Caco-2 (cell line): ENCODE measurements around the gene INAFM2. TPM values are rescaled to one million over a fixed set of nuclear protein-coding genes. Genes with fewer than 3 reads are reported as not detected.

Experiments used
- BruUV-seq: library from RNA; stranded (reverse); fragments of 400-500 nt; replicated peaks from 2 replicates; lab custom pipeline; 2021; lab: Mats Ljungman, UMichigan
- CTCF ChIA-PET: fragments of 300-600 bp; sonication (Branson Sonifier 250); formaldehyde crosslinking; loops from one replicate; lab custom pipeline; 2022; ENCODE audit warnings: antibody characterized with exemption; lab: Charles Lee
- POLR2A ChIA-PET: fragments of 300-600 bp; sonication (Branson Sonifier 250); formaldehyde crosslinking; loops from one replicate; lab custom pipeline; 2022; ENCODE audit warnings: antibody characterized with exemption; lab: Charles Lee
- DNase-seq, 2 experiments: peaks; one replicate each; pipeline versions ENCODE4 v3.0.0 to v3.0.0-alpha.2; 2020 to 2022
- H3K27me3 ChIP-seq: replicated peaks from 2 replicates; pipeline ENCODE4 v1.6.0; 2011; ENCODE audit warnings: low read length; ENCODE audit not compliant: control insufficient read depth, insufficient read depth
- H3K36me3 ChIP-seq: 2 replicates; pipeline ENCODE4 v1.5.1; 2011; ENCODE audit warnings: low read length; ENCODE audit not compliant: control insufficient read depth, insufficient read depth
- H3K4me1 ChIP-seq: fragments of 250-450 bp; sonication (Bioruptor Pico); 2 replicates; pipeline ENCODE4 v1.5.1; 2020; ENCODE audit warnings: mild to moderate bottlenecking
- H3K4me3 ChIP-seq: 2 replicates; pipeline ENCODE4 v1.5.1; 2011; ENCODE audit warnings: low read depth, mild to moderate bottlenecking, control low read depth, low read length
- H3K9me3 ChIP-seq: fragments of 250-450 bp; sonication (Bioruptor Pico); 2 replicates; pipeline ENCODE4 v1.5.1; 2020; ENCODE audit warnings: mild to moderate bottlenecking, moderate library complexity
- H3K27ac Mint-ChIP-seq: one replicate; pipeline ENCODE4 v1.8.0; 2022; ENCODE audit warnings: mixed read lengths; ENCODE audit not compliant: unreplicated experiment
- H3K27me3 Mint-ChIP-seq: one replicate; pipeline ENCODE4 v1.8.0; 2022; ENCODE audit warnings: mixed read lengths; ENCODE audit not compliant: insufficient read depth, unreplicated experiment
- H3K36me3 Mint-ChIP-seq: one replicate; pipeline ENCODE4 v1.8.0; 2022; ENCODE audit warnings: mild to moderate bottlenecking, mixed read lengths; ENCODE audit not compliant: insufficient read depth, unreplicated experiment
- H3K4me1 Mint-ChIP-seq: one replicate; pipeline ENCODE4 v1.8.0; 2022; ENCODE audit warnings: low read depth, mixed read lengths; ENCODE audit not compliant: unreplicated experiment
- H3K4me3 Mint-ChIP-seq: one replicate; pipeline ENCODE4 v1.8.0; 2022; ENCODE audit warnings: mild to moderate bottlenecking, moderate library complexity, mixed read lengths; ENCODE audit not compliant: unreplicated experiment
- H3K9me3 Mint-ChIP-seq: one replicate; pipeline ENCODE4 v1.8.0; 2022; ENCODE audit warnings: mixed read lengths; ENCODE audit not compliant: unreplicated experiment
- intact Hi-C: fragments of 100-400 bp; cut with micrococcal nuclease; formaldehyde crosslinking; loops from one replicate; pipeline ENCODE4 v1.10.0; 2022; ENCODE audit not compliant: unreplicated experiment
- total RNA-seq: library from RNA; stranded (reverse); gene quantifications from 2 replicates; pipeline ENCODE4 v1.2.3, GENCODE V29; 2022
- TF ChIP-seq, protein P1 (sequence below), 2 experiments: fragments of 200-600 bp in 1 of 2; IDR thresholded peaks; 1 replicate in 1 of 2; 2 replicates in 1 of 2; pipeline versions ENCODE4 v1.5.1 to v1.8.0; 2011 to 2022; ENCODE audit warnings: antibody characterized with exemption in 1 of 2, control low read depth in 1 of 2, inconsistent platforms in 1 of 2, low read depth in 1 of 2, low read length in 1 of 2, mild to moderate bottlenecking in 1 of 2, moderate library complexity in 1 of 2; ENCODE audit not compliant: insufficient read depth in 1 of 2, severe bottlenecking in 1 of 2, unreplicated experiment in 1 of 2

The INAFM2 gene
- total RNA-seq, 1 experiment from 2014 or later: 13.4 TPM

DNA sequence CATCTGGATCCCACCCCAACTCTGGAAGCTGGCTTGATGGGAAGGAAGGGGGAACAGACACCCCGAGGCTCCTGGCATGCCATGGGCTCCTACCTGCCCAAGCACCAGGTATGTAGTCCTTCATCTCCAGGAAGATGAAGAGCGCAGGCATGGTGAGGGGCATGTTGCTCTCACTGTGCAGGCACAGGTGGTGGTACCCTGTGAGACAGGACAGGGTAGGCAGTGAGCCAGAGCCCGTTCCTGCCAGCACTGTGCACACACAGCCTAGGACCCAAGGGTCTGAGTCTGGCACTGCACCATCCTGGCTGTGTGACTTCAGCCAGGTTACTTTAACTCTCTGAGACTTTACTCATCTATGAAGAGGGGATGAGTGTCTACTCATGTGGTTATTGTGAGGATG lies 31.2 kb upstream of the INAFM2 start:
- peaks cover 6% of the 10 kb centered on the region for H3K4me1 ChIP-seq
- DNase-seq: no peak
- no peaks in the 10 kb centered on the region for H3K9me3 Mint-ChIP-seq
- intact Hi-C loops: no loop called here
- H3K36me3 ChIP-seq: no peaks in the 10 kb centered on the region
- H3K36me3 Mint-ChIP-seq: no peaks in the 10 kb centered on the region
- H3K9me3 ChIP-seq: no peaks in the 10 kb centered on the region
- CTCF ChIA-PET: interaction anchor here (0.5 kb wide), 1 partner anchor 12 kb away, joined by 4 read pairs; no protein-coding TSS in a partner anchor
- H3K4me1 Mint-ChIP-seq: peaks cover 11% of the 10 kb centered on the region
- TF ChIP-seq, protein P1, sequence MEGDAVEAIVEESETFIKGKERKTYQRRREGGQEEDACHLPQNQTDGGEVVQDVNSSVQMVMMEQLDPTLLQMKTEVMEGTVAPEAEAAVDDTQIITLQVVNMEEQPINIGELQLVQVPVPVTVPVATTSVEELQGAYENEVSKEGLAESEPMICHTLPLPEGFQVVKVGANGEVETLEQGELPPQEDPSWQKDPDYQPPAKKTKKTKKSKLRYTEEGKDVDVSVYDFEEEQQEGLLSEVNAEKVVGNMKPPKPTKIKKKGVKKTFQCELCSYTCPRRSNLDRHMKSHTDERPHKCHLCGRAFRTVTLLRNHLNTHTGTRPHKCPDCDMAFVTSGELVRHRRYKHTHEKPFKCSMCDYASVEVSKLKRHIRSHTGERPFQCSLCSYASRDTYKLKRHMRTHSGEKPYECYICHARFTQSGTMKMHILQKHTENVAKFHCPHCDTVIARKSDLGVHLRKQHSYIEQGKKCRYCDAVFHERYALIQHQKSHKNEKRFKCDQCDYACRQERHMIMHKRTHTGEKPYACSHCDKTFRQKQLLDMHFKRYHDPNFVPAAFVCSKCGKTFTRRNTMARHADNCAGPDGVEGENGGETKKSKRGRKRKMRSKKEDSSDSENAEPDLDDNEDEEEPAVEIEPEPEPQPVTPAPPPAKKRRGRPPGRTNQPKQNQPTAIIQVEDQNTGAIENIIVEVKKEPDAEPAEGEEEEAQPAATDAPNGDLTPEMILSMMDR (IDR thresholded peaks at IDR 0.05; ENCODE audit: insufficient read depth in 1 of 2, low read depth in 1 of 2, low read length in 1 of 2, severe bottlenecking in 1 of 2, unreplicated experiment in 1 of 2): no peak
- no peaks in the 10 kb centered on the region for H3K27me3 ChIP-seq
- POLR2A ChIA-PET: no interaction called here
- no peaks in the 10 kb centered on the region for H3K27me3 Mint-ChIP-seq
- H3K4me3 Mint-ChIP-seq: peak overlapping the region; percentile 76
- no TSS peak for BruUV-seq
- no peak overlapping the region for H3K27ac Mint-ChIP-seq
- no peak overlapping the region for H3K4me3 ChIP-seq

DNA sequence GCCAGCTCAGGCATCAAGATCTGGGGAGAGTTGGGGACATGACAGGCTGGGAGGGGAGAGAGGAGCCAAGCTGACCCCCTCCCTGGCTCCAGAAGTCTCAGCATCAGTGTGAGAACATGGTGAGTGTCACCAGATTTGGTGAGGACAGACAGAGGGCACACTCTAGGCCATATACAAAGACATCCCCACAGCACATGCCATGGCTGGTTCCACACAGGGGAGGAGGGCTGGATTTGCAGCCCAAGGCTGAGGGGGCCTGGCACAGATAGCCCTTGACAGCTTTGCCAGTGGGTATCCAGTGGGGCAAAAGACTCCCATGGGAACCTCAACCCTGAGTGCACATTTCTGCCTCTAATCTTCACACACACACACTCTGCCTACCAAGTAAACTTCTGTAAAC lies 30.5 kb upstream of the INAFM2 start:
- Mint-ChIP-seq H3K4me3 (no peak overlapping the region), H3K27ac (no peak overlapping the region), H3K4me1 (peaks cover 11% of the 10 kb centered on the region), H3K36me3 (no peaks in the 10 kb centered on the region), H3K27me3 (no peaks in the 10 kb centered on the region), H3K9me3 (no peaks in the 10 kb centered on the region)
- no peak for DNase-seq
- Histone ChIP-seq H3K27me3 (no peaks in the 10 kb centered on the region), H3K36me3 (no peaks in the 10 kb centered on the region), H3K4me3 (no peak overlapping the region), H3K9me3 (no peaks in the 10 kb centered on the region), H3K4me1 (peaks cover 6% of the 10 kb centered on the region)
- intact Hi-C loops: no loop called here
- ChIA-PET CTCF (no interaction called here), POLR2A (no interaction called here)
- no TSS peak for BruUV-seq
- TF ChIP-seq, protein P1 (IDR thresholded peaks at IDR 0.05; ENCODE audit: insufficient read depth in 1 of 2, low read depth in 1 of 2, low read length in 1 of 2, severe bottlenecking in 1 of 2, unreplicated experiment in 1 of 2): no peak

DNA sequence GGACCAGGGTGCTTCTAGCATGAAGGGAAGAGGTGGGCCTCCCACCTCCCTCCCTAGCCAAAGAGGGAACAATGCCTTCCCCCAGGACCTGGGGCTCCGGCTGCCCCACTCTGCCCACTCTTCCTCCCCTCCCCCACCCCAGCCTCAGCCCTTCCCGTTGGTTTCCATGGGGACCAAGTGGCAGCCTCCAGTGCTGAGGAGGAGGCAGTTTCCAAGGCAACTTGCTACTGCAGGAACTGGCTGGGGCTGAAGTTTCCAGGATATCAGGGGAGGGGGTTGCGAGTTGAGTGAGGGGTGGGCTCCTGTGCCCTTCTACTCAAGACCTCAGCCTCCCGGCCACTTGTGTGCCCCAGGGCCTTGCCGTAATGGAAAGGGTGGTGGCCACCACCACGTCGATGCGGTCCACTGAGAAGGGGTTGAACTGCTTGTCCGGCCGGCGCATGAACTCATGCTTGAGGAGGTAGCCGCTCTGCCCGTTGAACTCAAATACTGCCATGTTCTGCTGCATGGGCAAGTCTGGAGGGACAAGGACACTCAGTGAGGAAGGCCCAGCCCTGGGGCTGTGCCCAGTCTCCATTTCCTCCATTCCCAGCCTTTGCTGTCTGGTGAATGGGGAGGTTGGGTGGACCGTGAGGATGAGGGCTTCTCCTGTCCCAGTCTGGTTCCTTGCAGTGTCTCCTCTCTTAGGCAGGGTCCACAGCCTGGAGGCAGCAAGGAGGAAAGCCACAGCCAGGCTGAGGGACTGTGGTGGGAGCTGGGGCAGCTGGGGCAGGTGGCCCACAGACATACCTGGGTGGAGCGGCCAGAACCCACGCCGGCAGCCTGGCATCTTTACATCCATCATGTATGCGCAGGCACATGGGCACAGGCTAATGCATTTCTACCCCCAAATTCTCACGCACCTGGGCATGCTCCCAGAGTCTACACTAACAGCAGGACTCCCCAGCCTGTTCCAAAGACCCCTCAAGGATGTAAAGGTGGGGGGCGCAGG lies 29.3 kb upstream of the INAFM2 start:
- CTCF ChIA-PET: no interaction called here
- Histone ChIP-seq H3K4me3 (no peak overlapping the region), H3K4me1 (peaks cover 6% of the 10 kb centered on the region), H3K9me3 (no peaks in the 10 kb centered on the region), H3K27me3 (no peaks in the 10 kb centered on the region), H3K36me3 (no peaks in the 10 kb centered on the region)
- H3K27ac Mint-ChIP-seq: no peak overlapping the region
- H3K4me1 Mint-ChIP-seq: peaks cover 11% of the 10 kb centered on the region
- no peak overlapping the region for H3K4me3 Mint-ChIP-seq
- H3K36me3 Mint-ChIP-seq: no peaks in the 10 kb centered on the region
- H3K27me3 Mint-ChIP-seq: no peaks in the 10 kb centered on the region
- DNase-seq: no peak
- intact Hi-C loops: no loop called here
- no peaks in the 10 kb centered on the region for H3K9me3 Mint-ChIP-seq
- TF ChIP-seq, protein P1 (IDR thresholded peaks at IDR 0.05; ENCODE audit: insufficient read depth in 1 of 2, low read depth in 1 of 2, low read length in 1 of 2, severe bottlenecking in 1 of 2, unreplicated experiment in 1 of 2): no peak
- BruUV-seq: no TSS peak
- POLR2A ChIA-PET: no interaction called here
